Glutamatergic neuron (in vitro differentiated cells): ENCODE results near the gene MTR. TPM values are rescaled to one million over a fixed set of nuclear protein-coding genes. Genes with fewer than 3 reads are reported as not detected.

Experiments used
- DNase-seq: peaks from one replicate; pipeline ENCODE4 v3.0.0; 2022
- H3K27ac Mint-ChIP-seq: one replicate; pipeline ENCODE4 v1.8.0; 2020; ENCODE audit warnings: mild to moderate bottlenecking, mixed read lengths, inconsistent platforms; ENCODE audit not compliant: unreplicated experiment
- H3K27me3 Mint-ChIP-seq: one replicate; pipeline ENCODE4 v1.8.0; 2020; ENCODE audit warnings: mild to moderate bottlenecking, moderate library complexity, mixed read lengths, inconsistent platforms; ENCODE audit not compliant: unreplicated experiment
- H3K36me3 Mint-ChIP-seq: one replicate; pipeline ENCODE4 v1.8.0; 2020; ENCODE audit warnings: mild to moderate bottlenecking, mixed read lengths, inconsistent platforms; ENCODE audit not compliant: unreplicated experiment
- H3K4me1 Mint-ChIP-seq: one replicate; pipeline ENCODE4 v1.8.0; 2020; ENCODE audit warnings: mild to moderate bottlenecking, low read depth, mixed read lengths, inconsistent platforms; ENCODE audit not compliant: unreplicated experiment
- H3K4me3 Mint-ChIP-seq: one replicate; pipeline ENCODE4 v1.8.0; 2020; ENCODE audit warnings: mild to moderate bottlenecking, mixed read lengths, inconsistent platforms; ENCODE audit not compliant: unreplicated experiment
- H3K9me3 Mint-ChIP-seq: one replicate; pipeline ENCODE4 v1.8.0; 2020; ENCODE audit warnings: mild to moderate bottlenecking, moderate library complexity, mixed read lengths, inconsistent platforms; ENCODE audit not compliant: unreplicated experiment
- total RNA-seq: library from RNA; stranded (reverse); fragmentation: NEBNext Ultra II Directional; extraction: Animal tissue kit (Norgen Biotek cat#: 25700); gene quantifications from one replicate; pipeline ENCODE4 v1.2.1, GENCODE V29; 2021; ENCODE audit not compliant: unreplicated experiment
- TF ChIP-seq, protein P1 (sequence below): fragments of 200-600 bp; sonication (generic); IDR thresholded peaks from one replicate; pipeline ENCODE4 v1.5.0; 2021; ENCODE audit not compliant: partially characterized antibody, unreplicated experiment

Gene MTR
- total RNA-seq, 1 donor from 2014 or later: 33.2 TPM

DNA sequence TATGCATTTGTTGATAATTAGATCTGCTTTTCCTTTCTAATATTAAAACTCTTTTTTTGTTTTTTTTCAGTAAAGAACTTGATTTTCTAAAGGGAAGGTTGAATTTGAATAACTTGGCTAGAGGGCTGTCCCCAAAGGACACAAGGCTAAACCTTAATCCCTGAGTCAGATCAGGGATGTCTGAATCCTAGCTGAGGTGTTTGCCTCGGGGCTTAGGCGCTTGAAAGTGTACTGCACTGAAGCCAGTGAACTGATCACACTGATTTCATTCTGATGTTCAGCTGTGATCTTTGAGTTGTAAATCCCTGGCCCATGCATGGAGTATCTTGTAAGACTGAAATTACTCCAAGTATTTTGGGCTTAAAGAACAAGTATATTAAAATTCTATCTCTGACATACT, 42.8 kb downstream of the MTR start:
- Mint-ChIP-seq H3K36me3 (no peaks in the 10 kb centered on the region), H3K9me3 (no peaks in the 10 kb centered on the region)

DNA sequence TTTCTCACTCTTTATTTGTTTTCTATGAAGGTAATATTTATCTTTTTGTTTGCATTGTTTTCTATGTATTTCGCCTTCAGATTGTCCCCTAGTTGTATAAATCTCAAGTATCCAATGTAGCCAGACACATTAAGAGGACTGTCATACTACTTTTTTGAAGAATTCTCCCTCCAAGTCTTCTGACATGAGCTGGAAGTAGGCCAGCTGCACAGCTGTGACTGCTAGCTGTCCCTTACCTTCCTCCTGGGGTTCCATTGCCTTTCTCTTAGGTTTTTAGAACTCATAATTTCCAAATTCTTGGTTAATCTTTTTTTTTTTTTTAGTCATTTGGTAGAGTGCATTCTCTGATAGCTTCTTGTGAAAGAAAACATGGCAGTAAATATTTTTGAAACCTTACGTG, 46.2 kb downstream of the MTR start:
- Mint-ChIP-seq H3K27ac (no peak overlapping the region), H3K4me3 (no peak overlapping the region), H3K4me1 (no peaks in the 10 kb centered on the region), H3K27me3 (no peaks in the 10 kb centered on the region), H3K9me3 (no peaks in the 10 kb centered on the region), H3K36me3 (no peaks in the 10 kb centered on the region)
- DNase-seq: no peak
- TF ChIP-seq, protein P1, sequence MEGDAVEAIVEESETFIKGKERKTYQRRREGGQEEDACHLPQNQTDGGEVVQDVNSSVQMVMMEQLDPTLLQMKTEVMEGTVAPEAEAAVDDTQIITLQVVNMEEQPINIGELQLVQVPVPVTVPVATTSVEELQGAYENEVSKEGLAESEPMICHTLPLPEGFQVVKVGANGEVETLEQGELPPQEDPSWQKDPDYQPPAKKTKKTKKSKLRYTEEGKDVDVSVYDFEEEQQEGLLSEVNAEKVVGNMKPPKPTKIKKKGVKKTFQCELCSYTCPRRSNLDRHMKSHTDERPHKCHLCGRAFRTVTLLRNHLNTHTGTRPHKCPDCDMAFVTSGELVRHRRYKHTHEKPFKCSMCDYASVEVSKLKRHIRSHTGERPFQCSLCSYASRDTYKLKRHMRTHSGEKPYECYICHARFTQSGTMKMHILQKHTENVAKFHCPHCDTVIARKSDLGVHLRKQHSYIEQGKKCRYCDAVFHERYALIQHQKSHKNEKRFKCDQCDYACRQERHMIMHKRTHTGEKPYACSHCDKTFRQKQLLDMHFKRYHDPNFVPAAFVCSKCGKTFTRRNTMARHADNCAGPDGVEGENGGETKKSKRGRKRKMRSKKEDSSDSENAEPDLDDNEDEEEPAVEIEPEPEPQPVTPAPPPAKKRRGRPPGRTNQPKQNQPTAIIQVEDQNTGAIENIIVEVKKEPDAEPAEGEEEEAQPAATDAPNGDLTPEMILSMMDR: no peak

More for the DNA sequence above, 42.8 kb downstream of the MTR start:
- Mint-ChIP-seq H3K27ac (no peak overlapping the region), H3K4me3 (no peak overlapping the region), H3K27me3 (no peaks in the 10 kb centered on the region), H3K4me1 (no peaks in the 10 kb centered on the region)
- TF ChIP-seq, protein P1: no peak
- DNase-seq: no peak

DNA sequence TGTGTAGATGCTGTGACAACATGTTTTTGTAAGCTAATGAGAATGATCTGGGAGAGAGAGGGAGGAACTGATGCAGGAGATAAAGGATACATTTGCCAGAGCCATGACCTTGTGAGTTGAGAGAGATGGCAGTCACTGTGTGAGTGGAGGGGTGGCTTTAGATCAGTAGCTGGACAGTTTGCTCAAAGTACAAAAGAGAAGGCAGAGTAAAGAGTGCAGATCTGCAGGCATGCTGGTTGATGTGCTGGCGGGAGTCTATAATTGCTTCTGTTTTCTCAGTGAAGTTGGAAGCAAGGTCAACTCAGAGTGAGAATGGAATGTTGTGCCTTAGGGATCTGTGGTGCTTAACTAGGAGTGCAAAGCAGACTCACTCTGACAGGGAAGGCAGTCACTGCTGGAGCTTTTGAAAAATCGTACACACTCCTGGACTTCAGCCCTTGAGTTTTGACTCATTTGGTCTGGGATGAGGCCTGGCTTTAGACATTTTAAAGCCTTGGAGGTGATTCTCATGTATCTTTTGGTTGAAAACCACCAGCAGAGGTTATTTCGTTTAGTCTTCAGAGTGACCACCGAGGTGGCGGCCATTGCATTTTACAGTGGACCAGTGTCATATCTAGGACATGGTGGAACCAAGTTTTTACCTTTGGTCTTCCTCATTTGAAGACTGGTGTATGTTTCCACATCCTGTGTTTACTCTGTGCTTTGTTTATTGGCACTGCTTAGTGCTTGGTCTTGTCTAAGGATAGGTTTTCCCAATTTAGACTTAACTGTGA, 49.6 kb downstream of the MTR start:
- Mint-ChIP-seq H3K4me3 (no peak overlapping the region), H3K4me1 (no peaks in the 10 kb centered on the region), H3K9me3 (no peaks in the 10 kb centered on the region), H3K36me3 (no peaks in the 10 kb centered on the region), H3K27ac (no peak overlapping the region), H3K27me3 (peaks cover 1% of the 10 kb centered on the region)
- no peak for DNase-seq
- TF ChIP-seq, protein P1: no peak

DNA sequence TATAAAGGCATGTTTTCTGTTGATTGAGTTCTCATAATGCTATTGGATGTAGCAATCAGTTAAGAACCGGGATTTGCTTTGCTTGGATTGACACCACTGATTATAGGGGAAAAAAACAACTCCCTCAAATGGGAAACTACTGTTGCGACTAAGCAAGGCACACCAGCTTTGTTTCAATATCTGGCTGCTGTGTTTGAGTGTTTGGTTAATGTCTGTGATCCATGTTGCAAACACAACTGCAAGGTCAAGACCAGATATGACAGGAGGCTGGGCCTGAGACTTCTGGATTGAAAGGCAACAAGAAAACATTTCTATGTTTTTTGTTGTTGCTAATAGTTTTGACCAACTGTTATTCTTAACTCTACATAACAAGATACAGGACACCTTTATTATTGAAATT, 50.7 kb downstream of the MTR start:
- TF ChIP-seq, protein P1: no peak
- no peak for DNase-seq
- Mint-ChIP-seq H3K36me3 (no peaks in the 10 kb centered on the region), H3K4me3 (no peak overlapping the region), H3K27ac (no peak overlapping the region), H3K27me3 (peaks cover 1% of the 10 kb centered on the region), H3K4me1 (no peaks in the 10 kb centered on the region), H3K9me3 (no peaks in the 10 kb centered on the region)

DNA sequence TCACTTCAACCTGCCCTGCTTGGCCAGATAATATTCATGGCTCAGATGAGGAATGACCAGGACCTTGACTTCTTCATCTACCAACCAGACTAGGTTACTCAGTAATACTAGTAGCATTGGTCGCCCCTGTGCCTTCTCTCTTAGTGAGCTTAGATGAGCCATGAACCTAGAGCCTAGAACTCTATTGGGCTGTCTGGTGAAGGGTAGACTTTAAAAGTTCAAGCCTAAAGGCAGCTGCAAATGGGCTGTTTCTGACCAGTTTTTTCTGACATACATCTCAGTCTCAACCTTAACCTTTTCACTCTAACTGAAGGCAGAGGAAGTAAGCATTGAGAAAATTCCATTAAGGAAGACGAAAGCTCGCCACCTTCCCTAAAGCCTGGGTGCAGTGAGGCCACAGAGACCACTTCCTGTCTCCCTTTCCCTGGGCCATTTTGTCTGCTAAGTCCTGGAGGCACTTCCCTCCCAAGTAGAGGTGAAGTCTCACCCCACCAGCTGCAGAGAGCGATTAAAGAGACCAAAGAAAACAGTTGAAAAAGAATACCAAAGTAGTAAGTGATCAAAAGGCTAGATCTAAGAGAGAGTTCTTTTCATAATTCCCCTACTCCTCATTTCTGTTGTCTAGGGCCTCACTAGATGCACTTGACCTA, 53.3 kb downstream of the MTR start:
- H3K4me1 Mint-ChIP-seq: no peaks in the 10 kb centered on the region
- no peak for DNase-seq
- no peak overlapping the region for H3K27ac Mint-ChIP-seq
- H3K36me3 Mint-ChIP-seq: no peaks in the 10 kb centered on the region
- H3K9me3 Mint-ChIP-seq: no peaks in the 10 kb centered on the region
- TF ChIP-seq, protein P1: no peak
- H3K27me3 Mint-ChIP-seq: peaks cover 1% of the 10 kb centered on the region
- H3K4me3 Mint-ChIP-seq: no peak overlapping the region
